Right atrium auricular region (tissue), 2 donors: Measurements from ENCODE around the gene SETSIP. TPM values are rescaled to one million over a fixed set of nuclear protein-coding genes. Genes with fewer than 3 reads are reported as not detected.

Source experiments
- DNase-seq: peaks from one replicate; pipeline ENCODE4 v3.0.0-alpha.2; 2019; ENCODE audit warnings: low spot score
- H3K27ac ChIP-seq, 2 donors: fragments of 200-600 bp; sonication (generic); 1 replicate in 1 of 2; 2 replicates in 1 of 2; pipeline ENCODE4 v1.5.1; 2016 to 2019
- H3K27me3 ChIP-seq, 2 donors: fragments of 200-600 bp; sonication (generic); one replicate each; pipeline versions ENCODE4 v1.5.1 to v1.6.0; 2017 to 2019
- H3K36me3 ChIP-seq: fragments of 200-600 bp; sonication (generic); one replicate; pipeline ENCODE4 v1.5.1; 2016
- H3K4me1 ChIP-seq, 2 donors: fragments of 200-600 bp; sonication (generic); one replicate each; pipeline versions ENCODE4 v1.5.1 to v1.6.0; 2017 to 2019
- H3K4me3 ChIP-seq, 2 donors: fragments of 200-600 bp; sonication (generic); 1 replicate in 1 of 2; 2 replicates in 1 of 2; pipeline ENCODE4 v1.5.1; 2017 to 2019; ENCODE audit warnings: mild to moderate bottlenecking in 1 of 2, moderate library complexity in 1 of 2
- H3K9me3 ChIP-seq, 2 donors: fragments of 200-600 bp; sonication (generic); one replicate each; pipeline ENCODE4 v1.5.1; 2019
- CTCF ChIP-seq, 2 donors: fragments of 200-600 bp; sonication (generic); IDR thresholded peaks; one replicate each; pipeline ENCODE4 v1.5.1; 2019; ENCODE audit warnings: antibody characterized with exemption in 2 of 2
- total RNA-seq, 2 donors: library from RNA; depleted of rRNA; stranded (reverse); fragments of >200 nt; gene quantifications; one replicate each; pipeline ENCODE4 v1.1.0, GENCODE V29; 2016

SETSIP gene
- total RNA-seq, 2 donors from 2014 or later = not detected

DNA sequence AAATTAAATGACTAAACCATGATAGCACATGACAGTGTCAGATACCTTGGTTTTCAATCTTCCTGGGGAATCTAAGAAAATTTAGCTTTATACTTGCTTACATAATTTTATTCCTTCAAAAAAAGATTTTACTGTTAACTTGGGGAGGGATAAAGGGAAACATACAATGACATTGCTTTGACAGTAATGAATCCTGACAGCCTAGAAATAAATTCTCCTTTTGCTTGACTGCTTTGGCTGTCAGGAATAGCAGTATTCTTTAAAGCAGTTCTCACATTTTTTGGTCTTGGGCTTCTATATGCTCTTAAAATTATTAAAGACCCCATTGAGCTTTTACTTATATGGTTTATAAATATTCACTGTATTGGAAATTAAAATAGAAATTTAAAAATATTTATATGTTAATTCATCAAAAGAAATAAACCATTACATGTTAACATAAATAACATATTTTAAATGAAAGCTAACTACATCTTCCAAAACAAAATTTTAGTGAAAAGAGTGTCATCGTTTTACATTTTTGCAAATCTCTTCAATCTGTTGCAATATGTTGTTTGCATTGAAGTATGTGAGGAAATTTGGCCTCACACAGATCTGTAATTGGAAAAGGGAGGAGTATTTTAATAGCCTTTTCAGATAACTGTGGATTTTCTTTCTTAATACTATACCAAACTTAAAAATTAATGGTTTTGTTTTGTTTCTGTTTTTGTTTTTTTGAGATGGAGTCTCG lies 29.3 kb downstream of the SETSIP start:
- Histone ChIP-seq H3K27ac (no peak overlapping the region), H3K4me1 (no peaks in the 10 kb centered on the region), H3K27me3 (no peaks in the 10 kb centered on the region), H3K9me3 (no peaks in the 10 kb centered on the region), H3K36me3 (no peaks in the 10 kb centered on the region), H3K4me3 (no peak overlapping the region)
- no peak for TF ChIP-seq CTCF (IDR thresholded peaks at IDR 0.05)
- DNase-seq = no peak

DNA sequence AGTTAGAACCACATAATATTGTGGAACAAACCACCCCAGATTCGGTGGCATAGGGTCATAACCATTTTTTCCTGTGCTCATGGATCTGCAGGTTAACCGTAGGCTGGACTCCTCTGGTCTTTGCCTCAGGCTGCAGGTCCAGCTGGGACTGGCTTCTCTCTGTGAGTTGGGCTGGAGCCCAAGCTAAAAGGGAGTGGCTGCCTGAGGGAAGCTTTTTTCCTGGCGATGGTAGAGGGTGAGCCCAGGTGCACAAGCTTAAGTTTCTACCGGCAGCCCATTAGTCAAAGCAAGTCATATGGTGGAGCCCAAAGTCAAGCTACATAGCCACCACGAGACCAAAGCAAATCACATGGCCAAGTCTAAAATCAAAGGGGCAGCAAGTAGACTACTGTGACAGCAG lies 31.6 kb downstream of the SETSIP start:
- Histone ChIP-seq H3K4me1 (no peaks in the 10 kb centered on the region), H3K36me3 (no peaks in the 10 kb centered on the region), H3K9me3 (no peaks in the 10 kb centered on the region), H3K27ac (no peak overlapping the region), H3K4me3 (no peak overlapping the region), H3K27me3 (no peaks in the 10 kb centered on the region)
- no peak for TF ChIP-seq CTCF (IDR thresholded peaks at IDR 0.05)
- no peak for DNase-seq

- no peaks in the 10 kb centered on the region for H3K4me1 ChIP-seq
- no peaks in the 10 kb centered on the region for H3K9me3 ChIP-seq
- no peak overlapping the region for H3K4me3 ChIP-seq
- no peak overlapping the region for H3K27ac ChIP-seq
- no peaks in the 10 kb centered on the region for H3K27me3 ChIP-seq
- DNase-seq = no peak
- TF ChIP-seq CTCF (IDR thresholded peaks at IDR 0.05) = no peak
- no peaks in the 10 kb centered on the region for H3K36me3 ChIP-seq
Measured at GRCh38 chr1:92040971-92041370, 34.2 kb downstream of the SETSIP start.

- no peak for TF ChIP-seq CTCF (IDR thresholded peaks at IDR 0.05)
- Histone ChIP-seq H3K27me3 (no peaks in the 10 kb centered on the region), H3K27ac (no peak overlapping the region), H3K36me3 (no peaks in the 10 kb centered on the region), H3K4me1 (no peaks in the 10 kb centered on the region), H3K4me3 (no peak overlapping the region), H3K9me3 (no peaks in the 10 kb centered on the region)
- no peak for DNase-seq
Measured at GRCh38 chr1:92038695-92039346, 36.4 kb downstream of the SETSIP start.

DNA sequence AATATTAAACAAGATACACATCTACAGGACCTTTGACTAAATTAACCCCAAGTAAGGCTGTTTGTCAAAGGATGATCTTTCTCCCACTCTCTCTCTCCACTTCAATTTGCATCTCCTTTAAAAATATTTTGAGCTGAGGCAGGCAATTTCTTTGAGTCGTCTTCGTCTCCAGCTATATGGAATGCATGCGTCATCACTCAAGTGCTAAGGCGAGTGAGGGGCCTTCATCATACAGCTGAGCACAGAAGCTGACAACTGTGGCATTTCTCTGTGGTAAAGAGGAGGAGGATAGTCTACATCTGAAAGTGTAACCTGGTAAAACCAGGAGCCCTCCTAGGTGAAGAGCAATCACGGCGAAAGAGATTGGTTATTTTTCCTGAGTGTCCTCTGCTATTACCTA lies 37.8 kb downstream of the SETSIP start:
- no peak overlapping the region for H3K27ac ChIP-seq
- no peak for TF ChIP-seq CTCF (IDR thresholded peaks at IDR 0.05)
- H3K27me3 ChIP-seq = no peaks in the 10 kb centered on the region
- DNase-seq = no peak
- no peaks in the 10 kb centered on the region for H3K4me1 ChIP-seq
- no peaks in the 10 kb centered on the region for H3K36me3 ChIP-seq
- H3K4me3 ChIP-seq = no peak overlapping the region
- no peaks in the 10 kb centered on the region for H3K9me3 ChIP-seq
